Fibroblast of lung (primary cell): ENCODE measurements around the gene C6orf132. TPM values are rescaled to one million over a fixed set of nuclear protein-coding genes. Genes with fewer than 3 reads are reported as not detected.
A peak's percentile ranks its signal among the peaks of the same experiment; 100 is the strongest.

Experiments used
- DNase-seq, 2 donors: peaks; one replicate each; pipeline versions ENCODE4 v3.0.0 to v3.0.0-alpha.2; 2010; ENCODE audit warnings: low read depth in 2 of 2
- H2AFZ ChIP-seq: 2 replicates; pipeline ENCODE4 v1.5.1; 2012; ENCODE audit warnings: low read length, control low read depth, inconsistent platforms
- H3K27ac ChIP-seq: 2 replicates; pipeline ENCODE4 v1.5.1; 2011; ENCODE audit warnings: low read length, control low read depth; ENCODE audit not compliant: insufficient read depth
- H3K27me3 ChIP-seq: 2 replicates; pipeline ENCODE4 v1.5.1; 2011; ENCODE audit warnings: mild to moderate bottlenecking, low read length; ENCODE audit not compliant: control insufficient read depth, insufficient read depth
- H3K36me3 ChIP-seq: 2 replicates; pipeline ENCODE4 v1.5.1; 2011; ENCODE audit warnings: low read length; ENCODE audit not compliant: control insufficient read depth, insufficient read depth
- H3K4me1 ChIP-seq: 2 replicates; pipeline ENCODE4 v1.5.1; 2011; ENCODE audit warnings: low read length; ENCODE audit not compliant: control insufficient read depth, insufficient read depth; ENCODE audit errors: extremely low read depth
- H3K4me2 ChIP-seq: 2 replicates; pipeline ENCODE4 v1.5.1; 2011; ENCODE audit warnings: low read length, control low read depth; ENCODE audit not compliant: insufficient read depth; ENCODE audit errors: extremely low read depth
- H3K4me3 ChIP-seq, 4 experiments: fragments of 200-600 bp in 1 of 4; sonication (generic) in 1 of 4; replicated peaks in 1 of 4; 2 replicates each; pipeline ENCODE4 v1.5.1; 2011 to 2016; ENCODE audit warnings: low read length in 4 of 4, low read depth in 3 of 4, mild to moderate bottlenecking in 3 of 4, control low read depth in 2 of 4, inconsistent platforms in 1 of 4, mixed read lengths in 1 of 4; ENCODE audit not compliant: insufficient read depth in 1 of 4; ENCODE audit errors: control extremely low read depth in 1 of 4
- H3K79me2 ChIP-seq: 2 replicates; pipeline ENCODE4 v1.5.1; 2012; ENCODE audit warnings: mild to moderate bottlenecking, low read length, inconsistent platforms; ENCODE audit not compliant: control insufficient read depth, insufficient read depth
- H3K9ac ChIP-seq: 2 replicates; pipeline ENCODE4 v1.5.1; 2011; ENCODE audit warnings: mild to moderate bottlenecking, low read length, control low read depth; ENCODE audit not compliant: insufficient read depth
- H3K9me3 ChIP-seq: 2 replicates; pipeline ENCODE4 v1.5.1; 2012; ENCODE audit warnings: low read depth, low read length; ENCODE audit not compliant: control insufficient read depth, insufficient read depth
- H4K20me1 ChIP-seq: 2 replicates; pipeline ENCODE4 v1.5.1; 2011; ENCODE audit warnings: low read length; ENCODE audit not compliant: control insufficient read depth, insufficient read depth; ENCODE audit errors: extremely low read depth
- CTCF ChIP-seq, 2 donors: IDR thresholded peaks in 1 of 2; conservative IDR thresholded peaks in 1 of 2; 1 replicate in 1 of 2; 2 replicates in 1 of 2; pipeline ENCODE4 v1.5.1; 2011 to 2012; ENCODE audit warnings: low read length in 2 of 2, control low read depth in 1 of 2, inconsistent platforms in 1 of 2, low read depth in 1 of 2, mild to moderate bottlenecking in 1 of 2
- EZH2 ChIP-seq: IDR thresholded peaks from 2 replicates; pipeline ENCODE4 v1.5.1; 2012; ENCODE audit warnings: low read length, control low read depth, mild to moderate bottlenecking; ENCODE audit errors: missing control alignments
- polyA plus RNA-seq, 2 donors: library from polyadenylated mRNA; depleted of rRNA in 1 of 2; stranded (reverse) in 1 of 2; unstranded in 1 of 2; fragments of >200 nt; gene quantifications; 2 replicates each; pipeline ENCODE4 v1.2.1, GENCODE V29; 2011 to 2012; ENCODE audit warnings: missing spikeins in 1 of 2
- total RNA-seq: library from RNA; depleted of rRNA; stranded (reverse); fragments of >200 nt; gene quantifications from 2 replicates; pipeline ENCODE4 v1.2.1, GENCODE V29; 2014

The C6orf132 gene
- total and polyA plus RNA-seq, 2 donors (not counting 1 experiment from before 2014, with no cell fraction given) = 0.87 to 1.2 TPM

DNA sequence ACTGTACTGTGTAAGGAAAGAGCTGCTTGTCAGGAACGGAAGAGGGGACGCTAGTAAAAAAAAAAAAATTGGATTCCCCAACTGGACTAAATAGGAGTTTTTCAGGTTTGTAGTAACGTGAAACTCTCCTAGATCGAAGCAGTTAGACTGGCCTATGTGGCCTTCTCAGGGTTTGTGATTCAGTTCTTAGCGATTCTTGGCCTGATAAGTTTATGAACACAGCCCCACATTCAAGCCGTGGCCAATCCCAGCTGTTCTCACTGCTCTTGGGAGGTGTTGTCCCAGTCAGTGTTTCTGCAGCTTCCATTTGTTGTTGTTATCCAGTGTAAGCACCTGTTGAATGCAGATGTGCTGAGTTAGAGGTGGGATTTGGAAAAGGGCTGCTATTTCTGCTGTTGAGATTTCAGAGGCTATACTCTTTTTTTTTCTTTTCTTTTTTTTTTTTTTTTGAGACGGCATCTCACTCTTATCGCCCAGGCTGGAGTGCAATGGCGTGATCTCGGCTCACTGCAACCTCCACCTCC lies 62.4 kb downstream of the C6orf132 start:
- no peak overlapping the region for H3K27ac ChIP-seq
- TF ChIP-seq CTCF (conservative IDR thresholded peaks at IDR 0.05 in 1 of 2, IDR thresholded peaks at IDR 0.05 in 1 of 2; ENCODE audit: low read depth in 1 of 2, low read length in 2 of 2) (no peak), EZH2 (no peak)
- H3K27me3 ChIP-seq = no peaks in the 10 kb centered on the region

GRCh38 chr6:42078386-42078785 lies 64.0 kb downstream of the C6orf132 start:
- H3K4me3 ChIP-seq = no peak overlapping the region
- H3K36me3 ChIP-seq = no peaks in the 10 kb centered on the region
- no peaks in the 10 kb centered on the region for H3K9me3 ChIP-seq
- no peaks in the 10 kb centered on the region for H3K27me3 ChIP-seq
- H2AFZ ChIP-seq = no peak overlapping the region
- no peaks in the 10 kb centered on the region for H3K4me1 ChIP-seq
- H3K9ac ChIP-seq = no peak overlapping the region
- no peak for DNase-seq
- H3K4me2 ChIP-seq = no peak overlapping the region
- H3K27ac ChIP-seq = no peak overlapping the region
- H4K20me1 ChIP-seq = no peaks in the 10 kb centered on the region
- no peaks in the 10 kb centered on the region for H3K79me2 ChIP-seq
- TF ChIP-seq EZH2 (no peak), CTCF (conservative IDR thresholded peaks at IDR 0.05 in 1 of 2, IDR thresholded peaks at IDR 0.05 in 1 of 2; ENCODE audit: low read depth in 1 of 2, low read length in 2 of 2) (no peak)

More for the DNA sequence above, 62.4 kb downstream of the C6orf132 start:
- H3K4me1 ChIP-seq = no peaks in the 10 kb centered on the region
- H4K20me1 ChIP-seq = no peaks in the 10 kb centered on the region
- H3K9ac ChIP-seq = no peak overlapping the region
- no peak for DNase-seq
- H3K79me2 ChIP-seq = no peaks in the 10 kb centered on the region
- no peak overlapping the region for H2AFZ ChIP-seq
- no peaks in the 10 kb centered on the region for H3K36me3 ChIP-seq
- H3K4me2 ChIP-seq = no peak overlapping the region
- H3K9me3 ChIP-seq = no peaks in the 10 kb centered on the region
- no peak overlapping the region for H3K4me3 ChIP-seq

GRCh38 chr6:42075159-42075838 lies 67.1 kb downstream of the C6orf132 start:
- peak; percentile 58 to 80 for DNase-seq
- Histone ChIP-seq H3K9ac (no peak overlapping the region), H3K36me3 (no peaks in the 10 kb centered on the region), H3K9me3 (no peaks in the 10 kb centered on the region), H4K20me1 (no peaks in the 10 kb centered on the region), H3K27ac (no peak overlapping the region), H3K79me2 (no peaks in the 10 kb centered on the region), H2AFZ (no peak overlapping the region), H3K4me3 (no peak overlapping the region), H3K4me2 (no peak overlapping the region), H3K4me1 (no peaks in the 10 kb centered on the region), H3K27me3 (no peaks in the 10 kb centered on the region)
- TF ChIP-seq CTCF (conservative IDR thresholded peaks at IDR 0.05 in 1 of 2, IDR thresholded peaks at IDR 0.05 in 1 of 2; ENCODE audit: low read depth in 1 of 2, low read length in 2 of 2) (peak; percentile 92 to 95), EZH2 (no peak)
